ENCODE results near the gene PPP1R12B. TPM values are rescaled to one million over a fixed set of nuclear protein-coding genes. Genes with fewer than 3 reads are reported as not detected.
A peak's percentile ranks its signal among the peaks of the same experiment; 100 is the strongest.
"Not testable (repeated sequence)": the region's sequence is repeated elsewhere in the genome, so short reads cannot be mapped to it uniquely, and the experiment has no call there.

PPP1R12B gene
- total and polyA plus RNA-seq, 2 experiments from 2014 or later, result 13.2 to 13.8 TPM

- TF ChIP-seq CTCF (conservative IDR thresholded peaks at IDR 0.05; ENCODE audit: low read depth in 2 of 2), result peak; percentile 52 to 79
- no peak for TF ChIP-seq POLR2AphosphoS5 (IDR thresholded peaks at IDR 0.05; ENCODE audit: low read depth)
- no peak for TF ChIP-seq ZNF114 (CRISPR knock-in tag; IDR thresholded peaks at IDR 0.05)
- no peak for TF ChIP-seq CREB1 (CRISPR knock-in tag; IDR thresholded peaks at IDR 0.05; ENCODE audit: low read depth)
- no peak for TF ChIP-seq ZNF331 (CRISPR knock-in tag; IDR thresholded peaks at IDR 0.05; ENCODE audit: low read depth)
- no peak for TF ChIP-seq ETS1 (IDR thresholded peaks at IDR 0.05)
- TF ChIP-seq NANOG (IDR thresholded peaks at IDR 0.05; ENCODE audit: borderline replicate concordance), result no peak
- Histone ChIP-seq H3K4me3 (no peak overlapping the region), H3K36me3 (ENCODE audit: insufficient read depth) (no peaks in the 10 kb centered on the region), H3K79me2 (replicated peaks; ENCODE audit: insufficient read depth) (no peaks in the 10 kb centered on the region), H3F3A (replicated peaks; ENCODE audit: low read depth) (0 out of 2 replicates have a peak, but pooled peaks cover 6% of the 10 kb centered on the region), H3K27me3 (ENCODE audit: insufficient read depth) (no peaks in the 10 kb centered on the region), H3K4me1 (ENCODE audit: insufficient read depth) (peaks cover 12% of the 10 kb centered on the region; the same call in 1 of the 2 replicates), H4K20me1 (replicated peaks; ENCODE audit: insufficient read depth) (no peaks in the 10 kb centered on the region; the same call in 1 of the 2 replicates), H3K27ac (ENCODE audit: low read depth) (no peak overlapping the region), H3K4me2 (no peak overlapping the region), H3K9me2 (ENCODE audit: insufficient read depth) (no peaks in the 10 kb centered on the region), H2AFZ (no peak overlapping the region)
- DNase-seq (ENCODE audit: low spot score) (peak; percentile 88), ATAC-seq (peak; percentile 90)
- Mint-ChIP-seq H3K4me3 (no peak overlapping the region), H3K4me1 (peaks cover 24% of the 10 kb centered on the region), H3K27ac (no peak overlapping the region), H3K9me3 (no peaks in the 10 kb centered on the region), H3K27me3 (ENCODE audit: insufficient read depth, low read depth, poor library complexity) (peaks cover 6% of the 10 kb centered on the region), H3K36me3 (ENCODE audit: low read depth) (no peaks in the 10 kb centered on the region)
These were observed 277.2 kb downstream of the PPP1R12B start for GRCh38 chr1:202625416-202626360.

GRCh38 chr1:202627036-202627435 lies 278.5 kb downstream of the PPP1R12B start:
- not testable (repeated sequence) for H3K9me3 Mint-ChIP-seq; H3F3A ChIP-seq (replicated peaks; ENCODE audit: low read depth); H4K20me1 ChIP-seq (replicated peaks; ENCODE audit: insufficient read depth); H3K27me3 ChIP-seq (ENCODE audit: insufficient read depth); ATAC-seq; H3K4me3 ChIP-seq; H3K36me3 ChIP-seq (ENCODE audit: insufficient read depth); H3K4me3 Mint-ChIP-seq; H3K9me2 ChIP-seq (ENCODE audit: insufficient read depth); H2AFZ ChIP-seq; H3K27me3 Mint-ChIP-seq (ENCODE audit: insufficient read depth, low read depth, poor library complexity); H3K79me2 ChIP-seq (replicated peaks; ENCODE audit: insufficient read depth); H3K36me3 Mint-ChIP-seq (ENCODE audit: low read depth)
- Histone ChIP-seq H3K4me1 (ENCODE audit: insufficient read depth) (peaks cover 12% of the 10 kb centered on the region; the same call in 1 of the 2 replicates), H3K27ac (ENCODE audit: low read depth) (peak overlapping the region; percentile 59; the same call in 1 of the 2 replicates), H3K4me2 (peak overlapping the region; percentile 29; the same call in 1 of the 2 replicates)
- peaks cover 30% of the 10 kb centered on the region for H3K4me1 Mint-ChIP-seq
- 0 out of 2 replicates have a peak overlapping the region, but pooled peaks have one; percentile 30 for H3K27ac Mint-ChIP-seq
- TF ChIP-seq ETS1 (IDR thresholded peaks at IDR 0.05), result peak; percentile 21; the same call in 1 of the 2 replicates
- peak; percentile 55 for DNase-seq (ENCODE audit: low spot score)
